ENCODE results near the gene FETUB.
"Not testable (repeated sequence)": the region's sequence is repeated elsewhere in the genome, so short reads cannot be mapped to it uniquely, and the experiment has no call there.

FETUB gene

DNA sequence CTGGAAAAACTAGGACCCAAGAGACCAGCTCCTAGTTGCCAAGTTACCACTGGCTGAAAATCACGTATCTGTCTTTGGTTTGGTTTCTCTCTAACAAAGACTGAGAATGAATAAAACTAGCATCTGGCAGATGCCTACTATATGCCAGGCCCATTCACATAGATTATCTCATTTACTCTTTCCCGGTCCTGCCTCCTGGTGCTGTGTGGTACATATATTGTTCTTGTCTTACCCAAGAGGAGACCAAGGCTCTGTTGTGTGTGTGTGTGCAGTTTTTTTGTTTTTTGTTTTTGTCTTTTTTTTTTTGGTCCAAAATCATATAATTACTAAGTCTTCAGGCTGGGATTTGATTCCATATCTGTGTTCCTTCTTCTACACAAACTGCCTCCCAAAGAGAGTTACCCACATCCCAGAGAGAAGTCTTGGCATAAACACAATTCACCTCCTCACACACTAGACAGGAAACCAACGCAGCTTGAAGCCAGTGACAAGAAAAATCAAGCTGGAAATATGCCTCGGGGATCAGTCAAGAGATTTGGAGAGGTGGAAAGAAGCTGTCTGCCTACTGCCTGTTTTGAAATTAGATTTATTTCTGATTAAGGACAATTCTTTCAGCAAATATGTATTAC, 26.4 kb upstream of the FETUB start:
- FAIRE-seq, result no peak

DNA sequence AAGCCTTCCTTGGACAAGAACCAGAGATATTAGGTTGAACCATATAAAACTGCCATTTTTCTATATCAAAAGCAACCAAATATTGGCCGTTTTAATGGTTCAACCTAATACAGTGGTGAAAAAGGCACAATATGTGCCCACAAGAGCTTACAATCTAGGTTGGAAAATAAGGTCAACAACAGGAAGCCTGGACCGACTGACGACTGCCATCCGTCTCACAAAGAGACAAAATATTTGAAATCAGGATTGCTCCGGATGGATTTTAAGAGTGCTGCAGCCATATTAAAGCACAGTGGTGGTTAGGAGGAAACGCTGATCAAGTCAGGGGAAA, 26.0 kb upstream of the FETUB start:
- FAIRE-seq, result no peak

More for the DNA sequence above, 26.4 kb upstream of the FETUB start:
- no peak for DNase-seq (ENCODE audit: low spot score)

DNA sequence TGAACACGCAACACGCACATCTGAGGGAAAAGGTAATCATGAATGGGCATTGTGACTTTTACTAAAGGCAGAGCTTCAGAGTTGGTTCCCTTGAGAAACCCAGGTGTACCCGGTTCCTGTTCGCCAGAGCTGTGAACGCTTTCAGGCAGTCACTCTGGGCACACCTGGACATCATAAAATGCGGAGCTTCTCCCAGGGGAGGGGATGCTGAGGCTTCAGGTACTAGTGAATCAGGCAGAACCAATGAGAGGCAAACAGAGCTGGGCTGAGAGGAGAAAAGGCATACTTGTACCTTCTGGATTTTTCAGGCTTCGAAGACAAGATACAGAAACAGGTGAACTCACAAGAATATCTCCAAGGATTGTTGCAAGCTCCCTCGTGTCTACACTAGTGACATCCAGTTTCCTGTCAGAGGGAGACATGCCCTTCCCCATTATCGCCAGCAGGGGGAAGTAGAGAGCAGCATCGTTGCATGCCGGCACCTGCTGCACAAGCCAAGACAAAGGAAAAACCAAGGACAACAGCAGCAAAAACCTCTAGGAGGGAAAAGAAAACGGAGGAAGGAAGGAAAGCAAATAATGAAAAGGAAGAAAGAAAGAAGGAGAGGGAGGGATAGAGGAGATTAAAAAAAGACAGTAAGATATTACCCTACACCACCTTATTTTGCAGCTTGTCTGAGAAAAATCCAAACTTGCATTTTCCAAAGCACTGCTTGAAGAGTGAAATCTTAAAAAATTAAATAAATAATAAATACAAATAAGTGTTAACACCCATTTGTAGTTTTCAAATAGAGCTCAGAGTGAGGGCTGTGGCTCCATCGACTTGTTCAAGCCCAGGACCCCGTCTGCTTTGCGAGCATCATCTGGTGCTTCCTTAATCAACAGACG, 25.4 kb upstream of the FETUB start:
- FAIRE-seq, result peak; percentile 4

More for the DNA sequence above, 26.0 kb upstream of the FETUB start:
- no peak for DNase-seq (ENCODE audit: low spot score)

DNA sequence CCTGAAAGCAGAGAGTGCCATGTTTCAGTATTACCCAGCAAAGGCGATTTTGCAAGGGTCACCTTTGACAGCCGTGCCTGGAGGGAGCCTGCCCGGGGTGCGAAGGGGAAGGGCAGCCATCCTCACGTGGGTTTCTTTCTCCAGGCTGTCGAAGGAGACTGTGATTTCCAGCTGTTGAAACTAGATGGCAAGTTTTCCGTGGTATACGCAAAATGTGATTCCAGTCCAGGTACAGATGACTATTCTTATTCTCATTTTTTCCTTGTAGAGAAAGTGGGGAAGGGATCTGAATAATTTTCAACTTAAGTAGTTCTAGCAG, 23.9 kb upstream of the FETUB start:
- no peak for FAIRE-seq
- DNase-seq (ENCODE audit: low spot score), result no peak

More for the DNA sequence above, 25.4 kb upstream of the FETUB start:
- peak; percentile 44 for DNase-seq (ENCODE audit: low spot score)

DNA sequence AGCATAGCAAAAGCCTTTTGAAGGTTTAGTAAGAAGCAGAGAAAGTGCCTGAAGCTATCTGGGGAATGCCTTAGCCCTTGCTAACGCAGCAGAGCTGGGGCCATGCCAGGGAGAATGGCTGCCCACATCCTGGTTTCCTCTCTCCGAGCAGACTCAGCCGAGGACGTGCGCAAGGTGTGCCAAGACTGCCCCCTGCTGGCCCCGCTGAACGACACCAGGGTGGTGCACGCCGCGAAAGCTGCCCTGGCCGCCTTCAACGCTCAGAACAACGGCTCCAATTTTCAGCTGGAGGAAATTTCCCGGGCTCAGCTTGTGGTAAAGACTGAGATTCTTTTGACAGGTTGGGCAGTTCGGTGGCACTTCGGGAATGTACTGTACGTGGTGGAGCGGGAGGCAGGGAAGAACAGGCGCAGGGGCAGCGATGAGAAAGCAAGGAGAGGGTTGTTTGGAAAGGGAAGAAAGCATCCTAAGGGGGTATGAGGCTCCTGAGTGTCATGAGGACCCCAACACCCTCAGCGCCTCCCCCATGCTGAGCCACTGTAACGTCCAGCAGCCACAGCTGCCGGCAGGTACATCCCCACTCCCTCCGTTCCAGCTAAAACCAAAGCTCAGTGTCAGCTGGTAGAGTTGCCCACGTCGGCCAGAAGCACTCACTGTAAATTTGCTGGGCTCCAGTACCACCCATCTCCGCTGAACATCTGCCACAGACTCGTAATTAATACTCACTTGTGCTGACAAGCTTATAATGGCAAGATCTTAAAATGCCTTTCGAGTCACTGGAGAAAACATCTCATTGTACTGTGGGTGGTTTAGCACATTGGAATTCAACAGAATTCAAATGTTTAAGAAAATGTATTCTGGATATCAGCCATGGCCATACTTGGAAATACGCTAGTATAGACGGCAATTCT, 22.9 kb upstream of the FETUB start:
- DNase-seq (ENCODE audit: low spot score) (peak; percentile 89), FAIRE-seq (peak; percentile 51)

DNA sequence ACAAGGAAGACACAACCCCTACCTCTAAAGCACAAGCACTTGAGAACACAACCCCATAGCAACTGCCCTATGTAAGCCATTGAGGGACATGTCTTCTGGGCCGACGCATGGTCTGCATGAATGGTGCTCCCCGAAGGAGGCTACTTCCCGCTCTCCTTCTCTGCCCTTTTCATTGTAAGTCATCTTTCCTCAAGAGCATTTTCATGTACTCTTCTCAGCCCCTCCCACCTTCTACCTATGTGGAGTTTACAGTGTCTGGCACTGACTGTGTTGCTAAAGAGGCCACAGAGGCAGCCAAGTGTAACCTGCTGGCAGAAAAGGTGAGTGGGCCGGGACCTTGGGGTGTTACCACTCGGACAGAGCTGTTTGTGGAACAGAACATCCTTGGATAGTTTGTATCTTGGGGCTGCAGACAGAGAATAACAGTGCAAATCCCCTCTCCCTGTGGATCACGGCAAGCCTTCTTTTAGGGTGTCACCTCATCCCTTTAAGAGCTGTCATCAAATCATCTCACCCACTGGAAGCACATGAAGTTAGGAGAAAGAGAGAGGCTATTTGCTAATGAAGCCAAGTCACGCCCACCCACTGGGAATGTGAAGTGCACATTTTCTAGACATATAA, 21.8 kb upstream of the FETUB start:
- no peak for FAIRE-seq

DNA sequence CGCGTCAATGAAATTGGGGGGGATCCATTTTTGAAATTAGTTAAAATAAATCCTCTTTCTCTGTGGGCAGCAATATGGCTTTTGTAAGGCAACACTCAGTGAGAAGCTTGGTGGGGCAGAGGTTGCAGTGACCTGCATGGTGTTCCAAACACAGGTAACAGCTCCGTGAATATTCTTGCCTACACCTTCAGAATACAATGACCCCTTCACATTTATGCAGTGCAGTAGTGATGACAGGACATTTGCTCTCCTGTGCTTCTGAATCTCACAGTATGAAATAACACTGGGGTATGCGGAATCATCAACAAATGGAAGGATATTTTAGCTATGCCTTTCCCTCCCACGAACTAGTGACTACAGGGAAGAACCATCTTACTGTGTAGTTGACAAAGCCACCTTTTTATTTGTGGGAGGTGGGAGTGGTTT, 20.4 kb upstream of the FETUB start:
- FAIRE-seq (no peak), DNase-seq (ENCODE audit: low spot score) (no peak)

More for the DNA sequence above, 21.8 kb upstream of the FETUB start:
- no peak for DNase-seq (ENCODE audit: low spot score)

DNA sequence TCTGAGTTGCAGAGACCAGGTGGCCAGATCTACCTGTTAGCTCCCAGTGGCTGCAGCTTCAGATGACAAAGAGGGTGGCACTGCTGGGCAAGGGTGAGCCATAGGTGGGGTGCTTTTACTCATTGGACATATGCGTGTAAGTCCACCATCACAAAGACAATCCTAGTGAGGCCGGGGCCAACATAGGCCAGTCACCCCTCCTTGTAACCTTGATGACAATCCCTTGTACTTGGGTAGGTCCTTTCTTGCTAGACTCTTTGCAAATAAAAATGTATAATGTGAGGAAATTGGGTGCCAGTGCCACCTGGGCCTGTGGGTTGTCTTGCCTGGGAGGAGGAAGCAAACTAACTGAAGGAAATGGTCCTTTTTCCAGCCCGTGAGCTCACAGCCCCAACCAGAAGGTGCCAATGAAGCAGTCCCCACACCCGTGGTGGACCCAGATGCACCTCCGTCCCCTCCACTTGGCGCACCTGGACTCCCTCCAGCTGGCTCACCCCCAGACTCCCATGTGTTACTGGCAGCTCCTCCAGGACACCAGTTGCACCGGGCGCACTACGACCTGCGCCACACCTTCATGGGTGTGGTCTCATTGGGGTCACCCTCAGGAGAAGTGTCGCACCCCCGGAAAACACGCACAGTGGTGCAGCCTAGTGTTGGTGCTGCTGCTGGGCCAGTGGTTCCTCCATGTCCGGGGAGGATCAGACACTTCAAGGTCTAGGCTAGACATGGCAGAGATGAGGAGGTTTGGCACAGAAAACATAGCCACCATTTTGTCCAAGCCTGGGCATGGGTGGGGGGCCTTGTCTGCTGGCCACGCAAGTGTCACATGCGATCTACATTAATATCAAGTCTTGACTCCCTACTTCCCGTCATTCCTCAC, 19.7 kb upstream of the FETUB start:
- DNase-seq (ENCODE audit: low spot score) (no peak), FAIRE-seq (no peak)

DNA sequence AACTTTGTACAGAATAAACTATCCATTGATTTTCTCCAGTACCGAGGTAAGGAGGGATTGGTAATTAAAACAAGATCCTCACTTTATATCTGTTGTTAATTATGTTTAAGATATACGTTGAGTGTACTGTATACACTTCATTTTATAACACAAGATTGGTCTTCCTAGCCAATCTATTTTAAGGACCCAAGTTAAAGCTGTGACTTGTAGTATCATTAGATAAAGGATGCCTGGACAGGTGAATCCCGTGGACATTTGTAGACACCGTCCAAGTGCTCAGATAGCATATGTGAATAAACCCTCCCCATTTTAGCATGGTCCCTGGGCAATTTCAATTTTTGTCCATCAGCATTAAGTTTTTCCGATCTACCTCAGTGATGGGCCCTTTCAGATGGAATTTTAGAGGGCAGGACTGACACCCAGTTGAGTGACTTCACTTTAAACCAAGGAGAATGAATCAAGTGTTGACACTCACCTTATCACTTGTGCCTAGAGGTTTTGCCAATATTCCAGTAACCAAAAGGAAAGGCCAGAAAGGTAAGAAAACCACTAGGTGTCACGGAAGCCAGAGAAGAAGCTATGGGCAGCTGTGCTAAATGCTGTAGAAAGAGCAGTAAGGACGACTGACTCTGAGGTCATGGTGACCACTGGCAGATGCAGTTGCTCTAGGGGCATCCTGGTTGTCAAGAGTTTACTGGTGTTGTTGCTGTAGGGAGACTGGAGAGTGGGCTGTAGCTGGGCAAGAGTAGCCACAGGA, 18.1 kb upstream of the FETUB start:
- DNase-seq (ENCODE audit: low spot score) (no peak), FAIRE-seq (no peak)

DNA sequence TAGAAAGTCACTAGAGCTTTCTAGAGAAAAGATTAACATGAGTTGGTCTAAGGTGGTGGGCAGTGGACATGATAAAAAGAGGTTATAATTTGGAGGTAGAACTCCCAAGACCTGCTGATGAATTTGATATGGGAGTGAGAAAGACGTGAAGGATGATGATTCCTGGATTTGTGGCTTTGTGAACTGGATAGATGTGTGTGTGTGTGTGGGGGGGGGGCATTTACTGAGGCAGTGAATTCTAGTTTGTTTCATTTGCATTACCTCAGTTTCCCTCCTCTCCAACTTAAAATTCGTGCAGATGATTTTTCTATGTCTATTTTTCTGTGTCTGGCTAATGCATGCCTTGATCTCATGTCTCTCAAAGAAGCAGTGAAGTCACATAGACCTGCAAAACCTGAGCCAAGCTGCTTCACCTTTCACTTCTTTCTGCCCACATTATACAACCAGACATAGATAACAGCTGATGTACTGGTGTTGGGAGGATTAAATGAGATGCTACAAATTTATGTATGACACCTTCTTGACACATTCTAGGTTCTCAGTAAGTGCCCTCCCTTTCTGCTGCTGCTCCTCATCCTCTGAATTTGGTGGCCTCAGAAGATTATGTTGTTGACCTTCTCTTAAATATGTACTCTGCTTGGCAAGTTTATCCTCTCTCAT, 17.4 kb upstream of the FETUB start:
- no peak for FAIRE-seq

DNA sequence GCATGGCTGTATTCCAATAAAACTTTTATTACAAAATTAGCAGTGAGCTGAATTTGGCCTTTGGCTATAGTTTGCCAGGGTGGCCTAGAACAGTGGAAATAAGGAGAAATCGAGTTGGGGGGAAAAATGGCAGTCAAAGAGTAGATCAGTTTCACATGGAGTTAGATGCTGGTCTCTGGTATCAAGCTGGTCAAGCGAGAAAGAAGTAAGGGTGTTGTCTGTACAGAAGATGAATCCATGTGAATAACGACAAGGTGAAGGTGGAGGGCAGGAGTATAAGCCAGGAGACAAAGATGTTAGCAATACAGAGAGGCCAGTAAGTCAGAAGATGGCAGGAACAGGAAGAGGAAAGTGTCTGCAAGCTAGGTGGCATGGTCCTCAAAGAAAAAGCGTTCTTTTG, 15.6 kb upstream of the FETUB start:
- DNase-seq (ENCODE audit: low spot score) (no peak), FAIRE-seq (no peak)

More for the DNA sequence above, 17.4 kb upstream of the FETUB start:
- no peak for DNase-seq (ENCODE audit: low spot score)

DNA sequence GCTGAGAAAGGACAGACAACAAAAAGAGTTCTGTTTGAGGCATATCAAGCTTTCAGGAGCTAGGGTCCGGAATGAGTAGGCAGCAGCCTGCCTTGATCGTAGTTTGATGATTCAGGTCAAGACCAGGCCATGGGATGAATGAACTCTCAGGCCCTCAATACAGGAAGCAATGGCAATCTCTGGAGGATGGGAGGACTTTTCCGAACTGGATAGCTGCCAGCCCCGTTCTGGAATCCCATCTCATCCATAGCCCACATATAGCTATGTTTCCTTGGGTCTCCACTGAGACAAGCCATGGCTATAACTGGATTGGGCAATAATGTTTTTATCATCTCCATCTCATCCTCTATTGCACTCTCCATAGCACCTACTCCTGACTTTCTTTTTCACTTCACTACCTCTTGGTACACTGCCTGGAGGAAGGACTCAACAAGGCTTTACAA, 14.6 kb upstream of the FETUB start:
- DNase-seq (ENCODE audit: low spot score), result no peak
- FAIRE-seq, result no peak

DNA sequence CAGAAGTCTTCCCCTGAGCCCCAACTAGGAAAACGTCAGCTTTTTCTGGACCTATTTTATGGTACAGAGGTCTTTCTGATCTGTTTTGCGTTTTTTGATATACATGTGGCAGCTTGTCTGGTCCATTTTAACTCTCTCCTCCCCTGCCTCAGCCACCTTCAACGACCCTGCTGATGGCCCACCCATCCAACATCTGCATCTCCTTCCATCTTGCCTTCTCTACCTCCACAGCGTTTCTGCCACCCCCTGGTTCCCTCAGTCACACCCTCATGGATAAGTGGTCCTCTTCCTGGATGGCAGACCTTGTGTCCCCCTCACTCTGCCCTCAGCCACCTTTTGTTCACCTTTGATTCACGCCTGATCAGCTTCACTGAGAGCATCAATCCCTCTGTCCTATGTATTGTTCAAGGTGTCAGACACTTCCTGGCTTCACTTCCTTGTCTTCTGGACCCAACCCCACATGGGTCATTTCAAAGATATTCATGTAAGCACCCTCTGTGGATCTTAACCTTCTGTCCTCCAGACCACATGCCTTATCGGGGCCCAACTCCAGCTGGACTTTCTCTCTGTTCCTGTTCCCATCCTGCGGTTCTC, 13.8 kb upstream of the FETUB start:
- DNase-seq (ENCODE audit: low spot score) (no peak), FAIRE-seq (no peak)

DNA sequence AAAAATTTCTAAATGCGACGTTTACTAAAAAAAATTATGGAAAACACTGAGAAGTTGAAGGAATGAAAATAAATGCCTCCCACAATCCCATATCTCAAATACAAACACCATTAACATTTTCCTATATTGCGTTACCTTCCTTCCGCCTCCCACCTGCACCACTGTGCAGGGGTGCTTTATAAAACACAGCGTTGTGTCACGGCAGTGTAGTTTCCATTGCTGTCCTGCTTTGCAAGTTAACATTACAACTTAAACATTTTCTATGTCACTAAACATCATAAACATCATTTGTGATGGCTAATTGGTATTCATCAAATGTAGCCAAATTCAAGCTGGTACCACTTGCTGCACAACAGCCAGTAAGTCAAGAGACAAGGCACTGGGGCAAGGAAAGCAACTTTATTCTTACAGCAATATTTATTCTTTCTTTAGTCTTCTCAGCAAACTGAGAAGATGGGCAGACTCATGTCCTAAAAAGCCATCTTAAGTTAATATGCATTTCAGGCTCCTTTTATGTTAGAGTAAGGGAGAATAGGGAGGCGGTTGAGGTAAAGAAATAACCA, 12.3 kb upstream of the FETUB start:
- FAIRE-seq, result no peak
- DNase-seq (ENCODE audit: low spot score), result no peak

DNA sequence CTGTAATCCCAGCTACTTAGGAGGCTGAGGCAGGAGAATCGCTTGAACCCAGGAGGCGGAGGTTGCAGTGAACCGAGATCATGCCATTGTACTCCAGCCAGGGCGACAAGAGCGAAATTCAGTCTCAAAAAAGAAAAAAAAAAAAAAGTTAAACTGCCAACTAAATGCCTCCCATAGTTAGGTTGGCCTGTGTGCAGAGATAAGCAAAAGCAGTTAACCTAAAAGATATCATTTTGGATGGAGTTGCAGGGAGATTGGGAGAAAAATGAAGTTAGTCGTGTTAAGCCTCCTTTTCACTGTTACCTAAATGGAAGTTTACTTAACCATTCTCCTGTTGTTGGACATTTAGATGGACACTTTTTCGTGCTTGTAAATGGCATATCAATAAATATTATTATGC, 11.4 kb upstream of the FETUB start:
- FAIRE-seq (no peak), DNase-seq (ENCODE audit: low spot score) (no peak)

DNA sequence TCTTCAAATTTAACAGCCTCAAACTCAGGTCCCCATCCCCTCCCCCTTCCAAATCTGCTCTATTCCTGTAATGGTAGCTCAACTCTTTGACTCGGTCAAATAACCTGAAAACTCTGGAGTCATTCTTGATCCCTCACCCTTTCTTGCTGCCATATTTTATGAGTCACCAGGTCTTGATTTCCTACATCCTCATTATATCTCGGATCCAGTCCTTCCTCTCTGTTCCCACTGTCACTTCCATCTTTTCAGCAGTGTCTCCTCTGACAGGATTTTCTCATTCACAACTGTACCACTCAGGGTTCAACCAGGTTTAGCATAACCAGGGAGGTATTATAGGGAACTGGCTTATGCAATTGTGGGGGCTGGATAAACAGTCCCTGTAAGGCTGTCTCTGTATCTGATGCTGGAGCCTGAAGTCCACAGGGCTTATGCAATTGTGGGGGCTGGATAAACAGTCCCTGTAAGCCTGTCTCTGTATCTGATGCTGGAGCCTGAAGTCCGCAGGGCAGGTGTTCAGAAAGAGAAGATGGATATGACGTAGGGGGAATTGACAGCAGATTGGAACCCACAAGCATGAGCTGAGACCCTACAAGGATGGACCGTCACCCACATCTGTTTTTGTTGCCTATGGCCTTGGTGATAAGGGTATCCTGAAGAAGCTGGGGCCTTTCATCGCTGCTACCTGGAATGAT, 9.1 kb upstream of the FETUB start:
- no peak for FAIRE-seq
- no peak for DNase-seq (ENCODE audit: low spot score)

DNA sequence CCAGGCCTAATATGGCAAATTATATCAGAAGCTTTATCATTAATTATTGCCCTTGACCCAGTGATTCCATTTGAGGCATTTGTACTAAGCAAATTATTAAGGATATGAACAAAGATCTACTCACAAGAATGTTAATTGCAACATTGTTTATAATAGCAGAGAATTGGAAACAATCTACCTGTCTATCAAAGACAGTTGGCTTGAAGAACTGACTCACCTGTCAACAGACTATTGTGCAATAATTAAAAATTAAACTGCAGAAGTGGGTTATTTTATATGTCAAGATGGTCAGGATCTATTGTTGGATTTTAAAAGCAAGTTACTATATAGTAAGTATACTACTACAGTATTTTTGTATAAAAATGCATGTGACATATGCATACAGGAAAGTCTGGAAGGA, 6.7 kb upstream of the FETUB start:
- FAIRE-seq (no peak), DNase-seq (ENCODE audit: low spot score) (no peak)

DNA sequence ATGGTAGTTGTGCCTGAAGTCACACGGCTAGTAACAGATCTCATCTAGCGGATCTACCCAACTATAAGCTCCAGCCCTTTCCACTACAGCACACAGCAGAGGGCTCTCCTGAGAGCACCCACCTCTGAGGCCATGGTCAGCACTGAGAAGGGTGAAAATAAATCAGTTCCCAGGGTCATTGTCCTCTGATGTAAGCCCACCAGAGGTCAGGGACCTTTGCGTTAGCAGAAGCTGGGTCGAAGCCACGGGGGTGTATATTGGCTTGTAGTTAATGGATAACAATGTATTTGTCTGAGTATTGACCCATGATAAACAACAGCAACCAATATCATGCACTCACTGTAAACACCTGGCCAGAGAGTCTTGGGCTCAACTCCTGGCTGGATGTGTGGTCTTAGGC, 6.0 kb upstream of the FETUB start:
- not testable (repeated sequence) for FAIRE-seq; DNase-seq (ENCODE audit: low spot score)

Data from RCC 7860 (cell line).